ENCODE measurements around the gene FRMD4B. TPM values are rescaled to one million over a fixed set of nuclear protein-coding genes. Genes with fewer than 3 reads are reported as not detected.

Gene FRMD4B
- total and polyA plus RNA-seq, 10 of the 15 experiments (the other 5 are each of a cell fraction or from before 2014, with no cell fraction given) = 3.9 to 11.4 (median 8.0) TPM

DNA sequence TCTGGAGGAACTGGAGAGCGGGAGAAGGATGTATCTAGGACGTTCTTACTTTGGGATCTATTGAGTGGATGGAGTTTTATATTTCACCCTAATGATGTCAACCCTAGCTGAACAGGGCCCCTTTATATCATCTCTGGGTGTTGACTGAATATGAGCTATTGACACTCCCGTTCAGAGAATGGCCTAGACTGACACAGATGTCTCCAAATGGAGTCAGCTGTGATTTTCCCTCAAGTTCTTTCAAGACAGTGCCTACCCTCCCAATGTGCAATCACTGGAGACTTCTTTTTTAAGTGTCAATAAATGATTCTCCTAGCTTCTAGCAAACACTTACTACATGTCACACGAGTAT is 63.8 kb downstream of the FRMD4B start:
- WGBS (ENCODE audit: insufficient coverage, insufficient replicate concordance, low lambda C conversion rate, missing lambda C conversion rate) = 42% methylated on average over 4 of the region's 4 CpGs
- ChIA-PET RAD21 (ENCODE audit: unreplicated experiment) (interaction anchor here (1.2 to 8.7 kb wide), 6 partner anchors 16 to 160 kb away, joined by 4 to 83 read pairs (median 11); no protein-coding TSS in a partner anchor), CTCF (interaction anchor here (1.1 to 15.5 kb wide), 13 partner anchors 11 to 350 kb away, joined by 3 to 236 read pairs (median 14); no protein-coding TSS in a partner anchor), SMC1A (ENCODE audit: uncharacterized antibody, unreplicated experiment) (interaction anchor here (0.8 to 8.3 kb wide), 17 partner anchors 10 to 305 kb away, joined by 3 to 111 read pairs (median 4); no protein-coding TSS in a partner anchor), POLR2A (interaction anchor here (0.7 kb wide), 1 partner anchor 34 kb away, joined by 3 read pairs; no protein-coding TSS in a partner anchor)
- H4K20me1 ChIP-seq (ENCODE audit: control insufficient read depth, insufficient read depth) = no peaks in the 10 kb centered on the region
- intact Hi-C loops (cut with micrococcal nuclease; ENCODE audit: unreplicated experiment) = loop anchor here (5.0 to 10.0 kb wide), 2 partner anchors 160 to 623 kb away; no protein-coding TSS in a partner anchor
- no peak for DNase-seq (ENCODE audit: low read depth, low spot score)
- no peak overlapping the region for H3K9ac ChIP-seq (ENCODE audit: control insufficient read depth, insufficient read depth, low read length)
- H3K36me3 ChIP-seq (ENCODE audit: control insufficient read depth in 2 of 2, insufficient read depth in 2 of 2, low read length in 1 of 2) = no peaks in the 10 kb centered on the region
- TF ChIP-seq, protein P1, sequence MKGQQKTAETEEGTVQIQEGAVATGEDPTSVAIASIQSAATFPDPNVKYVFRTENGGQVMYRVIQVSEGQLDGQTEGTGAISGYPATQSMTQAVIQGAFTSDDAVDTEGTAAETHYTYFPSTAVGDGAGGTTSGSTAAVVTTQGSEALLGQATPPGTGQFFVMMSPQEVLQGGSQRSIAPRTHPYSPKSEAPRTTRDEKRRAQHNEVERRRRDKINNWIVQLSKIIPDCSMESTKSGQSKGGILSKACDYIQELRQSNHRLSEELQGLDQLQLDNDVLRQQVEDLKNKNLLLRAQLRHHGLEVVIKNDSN (IDR thresholded peaks at IDR 0.05; ENCODE audit: borderline replicate concordance, extremely low read length, insufficient read depth, low read depth, low read length) = no peak
- TF ChIP-seq POU2F2 (IDR thresholded peaks at IDR 0.05; ENCODE audit: borderline replicate concordance, low read depth, low read length) = no peak
- TF ChIP-seq, protein P2, sequence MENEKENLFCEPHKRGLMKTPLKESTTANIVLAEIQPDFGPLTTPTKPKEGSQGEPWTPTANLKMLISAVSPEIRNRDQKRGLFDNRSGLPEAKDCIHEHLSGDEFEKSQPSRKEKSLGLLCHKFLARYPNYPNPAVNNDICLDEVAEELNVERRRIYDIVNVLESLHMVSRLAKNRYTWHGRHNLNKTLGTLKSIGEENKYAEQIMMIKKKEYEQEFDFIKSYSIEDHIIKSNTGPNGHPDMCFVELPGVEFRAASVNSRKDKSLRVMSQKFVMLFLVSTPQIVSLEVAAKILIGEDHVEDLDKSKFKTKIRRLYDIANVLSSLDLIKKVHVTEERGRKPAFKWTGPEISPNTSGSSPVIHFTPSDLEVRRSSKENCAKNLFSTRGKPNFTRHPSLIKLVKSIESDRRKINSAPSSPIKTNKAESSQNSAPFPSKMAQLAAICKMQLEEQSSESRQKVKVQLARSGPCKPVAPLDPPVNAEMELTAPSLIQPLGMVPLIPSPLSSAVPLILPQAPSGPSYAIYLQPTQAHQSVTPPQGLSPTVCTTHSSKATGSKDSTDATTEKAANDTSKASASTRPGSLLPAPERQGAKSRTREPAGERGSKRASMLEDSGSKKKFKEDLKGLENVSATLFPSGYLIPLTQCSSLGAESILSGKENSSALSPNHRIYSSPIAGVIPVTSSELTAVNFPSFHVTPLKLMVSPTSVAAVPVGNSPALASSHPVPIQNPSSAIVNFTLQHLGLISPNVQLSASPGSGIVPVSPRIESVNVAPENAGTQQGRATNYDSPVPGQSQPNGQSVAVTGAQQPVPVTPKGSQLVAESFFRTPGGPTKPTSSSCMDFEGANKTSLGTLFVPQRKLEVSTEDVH (IDR thresholded peaks at IDR 0.05; ENCODE audit: low read depth, partially characterized antibody) = no peak
- TF ChIP-seq CHD2 (IDR thresholded peaks at IDR 0.05; ENCODE audit: borderline replicate concordance, low read depth, low read length) = no peak
- no peak for TF ChIP-seq PAX8 (IDR thresholded peaks at IDR 0.05)
- no peak for TF ChIP-seq ATF3 (IDR thresholded peaks at IDR 0.05; ENCODE audit: borderline replicate concordance, extremely low read depth, low read depth, low read length)
- no peak for TF ChIP-seq ZNF384 (IDR thresholded peaks at IDR 0.05; ENCODE audit: borderline replicate concordance, low read depth, low read length)
- TF ChIP-seq RCOR1 (conservative IDR thresholded peaks at IDR 0.05; ENCODE audit: low read depth, low read length) = no peak
- no peak for TF ChIP-seq LARP7 (IDR thresholded peaks at IDR 0.05)
- TF ChIP-seq ETV6 (conservative IDR thresholded peaks at IDR 0.05 in 1 of 2, IDR thresholded peaks at IDR 0.05 in 1 of 2; ENCODE audit: borderline replicate concordance in 1 of 2, low read depth in 1 of 2) = no peak
- no peak for TF ChIP-seq KLF5 (IDR thresholded peaks at IDR 0.05; ENCODE audit: partially characterized antibody)
- TF ChIP-seq SREBF1 (IDR thresholded peaks at IDR 0.05; ENCODE audit: low read length) = no peak
- no peak for TF ChIP-seq HSF1 (IDR thresholded peaks at IDR 0.05; ENCODE audit: low read depth, low read length)
- TF ChIP-seq GATAD2B (conservative IDR thresholded peaks at IDR 0.05; ENCODE audit: low read depth) = no peak
- no peak for TF ChIP-seq RAD21 (IDR thresholded peaks at IDR 0.05; ENCODE audit: insufficient read depth, low read depth, low read length)
- H3K9me3 ChIP-seq (replicated peaks; ENCODE audit: control insufficient read depth, insufficient read depth, low read length) = no peaks in the 10 kb centered on the region
- H3K27me3 ChIP-seq (replicated peaks in 1 of 2; ENCODE audit: control insufficient read depth in 2 of 2, insufficient read depth in 2 of 2, low read length in 1 of 2) = no peaks in the 10 kb centered on the region
- H3K79me2 ChIP-seq (ENCODE audit: control insufficient read depth, insufficient read depth, low read length) = no peaks in the 10 kb centered on the region
- no peak for ATAC-seq
- H3K4me2 ChIP-seq (ENCODE audit: control insufficient read depth, insufficient read depth) = no peak overlapping the region
- no peak overlapping the region for H3K27ac ChIP-seq (ENCODE audit: control insufficient read depth, insufficient read depth)
- no peak overlapping the region for H3K4me3 ChIP-seq
- peaks cover 24% of the 10 kb centered on the region for H3K4me1 ChIP-seq (ENCODE audit: control insufficient read depth, insufficient read depth, low read length)
- in situ Hi-C loops (cut with MboI) = loop anchor here (5.0 kb wide), 2 partner anchors 100 to 350 kb away; no protein-coding TSS in a partner anchor
- no TSS peak for BruUV-seq (replicated peaks)
- FAIRE-seq = no peak
- H2AFZ ChIP-seq (ENCODE audit: control insufficient read depth, low read depth, low read length) = no peak overlapping the region
